Measurements from ENCODE around the gene PNPLA2. TPM values are rescaled to one million over a fixed set of nuclear protein-coding genes. Genes with fewer than 3 reads are reported as not detected.

The PNPLA2 gene
- total RNA-seq, 1 experiment from 2014 or later, result 10.3 TPM

DNA sequence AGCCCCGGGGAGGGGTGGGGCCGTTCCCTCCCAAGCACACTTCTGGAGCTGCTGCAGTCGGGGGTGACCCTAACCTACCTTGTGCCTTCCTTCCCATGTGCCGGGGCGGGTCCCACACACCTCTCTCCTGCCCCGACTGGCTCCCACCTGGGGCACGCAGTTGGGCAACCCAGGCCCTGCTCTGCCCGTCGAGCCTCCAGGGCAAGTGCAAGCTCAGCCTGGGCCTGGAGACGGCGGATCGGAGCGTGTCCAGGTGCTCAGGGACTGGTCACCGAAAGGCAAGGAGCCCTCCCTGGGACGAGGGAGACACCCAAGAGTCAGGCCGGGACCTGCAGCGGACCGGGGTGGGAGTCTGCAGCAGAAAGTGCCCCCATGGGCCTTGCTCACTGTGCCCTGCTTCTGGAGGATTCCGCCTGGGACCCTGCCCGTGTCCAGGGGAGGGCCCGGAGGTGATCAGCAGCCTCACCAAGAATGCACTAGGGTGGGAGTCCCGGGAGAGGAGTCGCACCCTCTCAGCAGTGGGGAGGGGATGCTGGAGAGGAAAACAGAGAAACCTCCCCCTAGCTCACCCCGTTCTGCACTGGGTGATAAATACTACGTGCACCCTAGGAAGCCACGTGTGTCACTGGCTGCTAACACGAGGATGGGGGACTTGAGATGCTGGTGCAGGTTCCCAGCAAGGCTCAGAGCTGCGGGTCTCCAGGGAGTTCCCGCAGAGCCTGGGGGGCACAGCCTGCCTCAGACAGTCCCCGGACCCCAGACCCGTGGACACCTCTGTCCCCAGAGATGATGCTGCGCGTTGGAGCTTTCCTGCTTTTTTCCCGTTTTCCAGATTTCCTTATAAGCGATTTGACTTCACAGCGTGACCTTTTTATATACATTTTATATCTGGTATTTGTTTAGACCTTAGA lies 36.2 kb upstream of the PNPLA2 start:
- DNase-seq (ENCODE audit: low spot score), result no peak
- in situ Hi-C loops (cut with HindIII; ENCODE audit: low sequenced_read_pairs), result no loop called here

DNA sequence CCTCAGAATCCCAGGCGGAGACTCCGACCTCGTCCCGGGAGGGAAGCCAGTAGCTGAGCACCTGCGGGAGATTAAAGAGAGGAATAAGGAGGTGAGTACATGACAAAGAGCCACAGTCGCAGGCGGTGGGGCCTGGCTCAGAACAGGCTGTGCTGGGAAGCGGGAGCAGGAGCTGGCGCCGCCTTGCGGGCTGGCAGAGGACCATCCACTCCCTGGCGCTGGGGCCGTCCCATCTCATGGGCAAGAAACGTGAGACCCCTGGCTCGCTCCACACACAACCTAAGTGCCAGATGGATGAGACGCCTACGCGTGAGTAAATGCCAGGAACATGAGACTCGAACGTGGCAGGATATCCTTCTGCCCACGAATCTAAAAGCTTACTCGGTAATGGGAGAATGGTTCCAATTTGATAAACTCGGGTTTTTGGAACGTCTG lies 35.1 kb upstream of the PNPLA2 start:
- DNase-seq (ENCODE audit: low spot score), result peak; percentile 97
- in situ Hi-C loops (cut with HindIII; ENCODE audit: low sequenced_read_pairs), result no loop called here

DNA sequence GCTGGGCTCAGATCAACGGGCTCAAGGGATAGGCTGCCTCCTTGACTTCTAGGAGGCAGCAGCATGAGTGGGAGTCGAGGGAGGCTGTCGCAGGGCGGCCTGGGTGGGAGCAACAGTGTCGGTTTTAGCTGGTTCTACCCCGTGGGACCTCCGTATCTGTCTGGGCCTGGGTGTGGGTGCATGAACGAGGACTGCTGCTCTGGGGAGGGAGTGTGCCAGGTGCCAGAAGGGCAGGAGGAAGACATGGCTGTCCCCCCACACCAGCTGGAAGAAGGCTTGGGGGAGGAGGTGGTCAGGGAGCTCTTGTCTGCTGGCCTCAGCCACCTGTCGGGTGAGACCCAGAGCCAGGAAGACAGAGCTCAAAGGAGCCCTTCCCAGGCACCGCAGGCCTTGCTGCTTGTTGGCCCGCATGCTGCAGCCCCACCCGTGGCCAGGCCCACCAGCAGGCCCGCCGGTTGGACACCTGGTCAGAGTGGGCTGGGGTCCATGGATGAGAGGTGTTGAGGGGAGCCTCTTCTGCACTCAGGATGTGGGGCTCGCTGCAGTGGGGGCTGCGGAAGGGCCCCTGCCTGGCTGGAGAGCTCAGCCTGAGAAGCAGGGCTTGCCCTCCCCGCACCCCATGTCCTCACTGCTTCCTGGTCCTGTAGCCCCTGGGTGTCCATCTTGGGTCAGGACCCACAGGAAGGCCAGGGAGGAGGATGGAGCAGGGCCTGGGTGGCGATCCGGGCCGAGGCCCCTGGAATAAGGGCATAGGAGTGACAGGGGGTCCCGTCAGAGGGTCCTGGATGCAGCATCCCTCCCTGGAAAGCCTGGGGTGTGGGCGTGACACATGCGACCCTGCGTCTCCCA lies 32.3 kb upstream of the PNPLA2 start:
- DNase-seq (ENCODE audit: low spot score), result peak; percentile 69
- in situ Hi-C loops (cut with HindIII; ENCODE audit: low sequenced_read_pairs), result no loop called here

DNA sequence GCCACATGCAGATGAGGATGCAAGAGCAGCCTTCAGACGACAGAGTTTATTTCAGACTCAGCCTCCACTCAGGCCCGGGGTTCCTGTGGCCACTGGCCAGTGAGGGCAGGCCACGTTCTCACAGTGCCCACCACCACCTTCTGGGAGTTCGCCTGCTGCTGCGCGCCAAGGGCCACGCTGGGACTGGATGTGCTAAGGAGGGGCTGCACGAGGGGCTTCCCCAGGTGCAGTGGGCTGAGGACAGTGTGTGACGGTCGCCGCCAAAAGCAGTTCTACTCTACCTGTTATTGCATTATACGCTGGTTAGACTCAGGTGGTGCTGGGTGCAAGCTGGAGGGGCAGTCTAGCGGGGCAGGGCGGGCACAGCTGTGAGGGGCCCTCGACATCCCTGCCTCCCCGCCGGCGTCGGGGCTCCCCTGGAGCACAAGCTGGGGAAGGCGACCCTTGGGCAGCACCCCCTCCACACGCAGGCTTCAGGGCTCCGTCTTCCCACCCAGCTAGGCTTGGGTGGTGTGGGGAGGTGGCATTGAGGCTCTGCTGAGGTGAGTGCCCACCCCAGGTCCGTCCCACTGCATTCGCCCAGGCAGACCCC lies 31.5 kb upstream of the PNPLA2 start:
- DNase-seq (ENCODE audit: low spot score), result no peak
- in situ Hi-C loops (cut with HindIII; ENCODE audit: low sequenced_read_pairs), result no loop called here

DNA sequence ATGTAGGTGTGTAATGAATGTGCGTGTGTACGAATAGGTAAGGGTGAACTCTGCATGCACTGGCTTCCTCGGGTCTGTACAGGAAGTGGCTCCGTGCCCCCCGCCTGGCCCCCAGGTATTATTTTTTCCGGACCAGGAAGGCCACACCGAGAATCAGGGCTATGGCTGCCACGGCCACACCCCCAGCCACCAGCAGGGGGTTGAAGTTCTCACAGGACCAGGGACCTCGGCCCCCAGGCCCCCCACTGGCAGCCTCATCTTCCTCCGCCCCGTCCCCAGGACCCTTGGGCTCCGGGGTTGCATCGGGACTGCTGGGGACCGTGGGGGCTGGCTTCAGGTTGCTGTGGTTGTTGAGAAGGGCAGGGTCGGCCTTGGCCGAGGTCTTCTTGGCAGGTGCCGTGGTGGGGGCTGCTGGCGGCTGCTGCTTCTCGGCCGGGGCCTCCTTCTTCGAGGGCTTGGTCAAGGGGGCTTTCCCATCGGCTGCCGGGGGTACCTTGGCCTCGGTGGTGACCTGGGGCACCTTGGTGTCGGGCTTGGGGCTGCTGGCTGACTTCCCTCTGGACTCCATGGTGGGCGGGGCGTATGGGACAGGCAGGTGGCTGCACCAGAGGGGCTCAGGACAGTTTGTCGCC lies 30.6 kb upstream of the PNPLA2 start:
- in situ Hi-C loops (cut with HindIII; ENCODE audit: low sequenced_read_pairs), result no loop called here
- no peak for DNase-seq (ENCODE audit: low spot score)

DNA sequence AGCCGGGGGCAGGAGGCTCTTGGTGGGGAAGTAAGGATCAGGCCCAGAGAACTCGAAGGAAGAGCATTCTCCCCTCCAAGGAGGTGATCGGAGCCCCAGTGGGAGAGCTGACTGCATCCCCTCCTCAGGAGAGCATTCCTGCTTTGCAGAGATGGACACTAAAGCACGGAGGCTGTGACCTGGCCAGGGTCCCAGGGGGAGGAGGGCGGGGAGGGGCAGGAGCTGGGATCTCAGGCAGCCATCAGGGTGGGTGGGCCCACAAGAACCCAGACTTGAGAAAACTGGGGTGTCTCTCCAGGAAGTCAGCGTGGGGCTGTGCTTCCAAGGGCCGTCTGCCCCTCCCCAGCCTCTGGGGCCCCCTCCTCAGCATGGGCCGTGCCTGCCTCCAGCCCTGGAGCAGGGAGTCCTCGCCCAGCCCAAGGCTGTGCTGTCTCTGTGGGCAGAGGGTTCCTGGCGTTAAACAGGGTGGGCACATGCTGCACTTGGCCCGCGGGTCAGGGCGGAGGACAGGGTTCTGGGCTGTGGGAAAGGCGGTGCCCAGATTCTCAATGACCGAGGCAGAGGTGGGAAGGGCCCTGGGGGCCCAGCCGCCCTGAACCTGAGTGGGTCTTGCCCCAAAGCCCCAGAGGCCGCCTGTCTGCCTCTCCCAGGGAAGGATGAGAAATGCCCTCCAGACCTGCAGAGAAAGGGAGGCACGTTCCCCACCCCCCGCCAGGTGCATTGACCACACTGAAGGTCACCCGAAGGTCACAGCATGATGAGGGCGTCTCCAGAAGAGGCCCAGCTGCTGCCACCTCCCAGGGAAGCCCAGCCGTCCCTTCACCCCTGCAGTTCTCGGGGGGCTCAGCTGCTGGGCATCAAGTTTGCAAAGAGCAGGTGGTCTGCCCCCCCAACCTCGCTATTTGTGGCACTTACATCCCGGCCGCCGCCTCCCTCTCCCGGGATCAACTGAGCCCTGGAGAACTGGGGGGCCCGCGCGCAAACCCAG lies 29.5 kb upstream of the PNPLA2 start:
- in situ Hi-C loops (cut with HindIII; ENCODE audit: low sequenced_read_pairs), result no loop called here
- no peak for DNase-seq (ENCODE audit: low spot score)

DNA sequence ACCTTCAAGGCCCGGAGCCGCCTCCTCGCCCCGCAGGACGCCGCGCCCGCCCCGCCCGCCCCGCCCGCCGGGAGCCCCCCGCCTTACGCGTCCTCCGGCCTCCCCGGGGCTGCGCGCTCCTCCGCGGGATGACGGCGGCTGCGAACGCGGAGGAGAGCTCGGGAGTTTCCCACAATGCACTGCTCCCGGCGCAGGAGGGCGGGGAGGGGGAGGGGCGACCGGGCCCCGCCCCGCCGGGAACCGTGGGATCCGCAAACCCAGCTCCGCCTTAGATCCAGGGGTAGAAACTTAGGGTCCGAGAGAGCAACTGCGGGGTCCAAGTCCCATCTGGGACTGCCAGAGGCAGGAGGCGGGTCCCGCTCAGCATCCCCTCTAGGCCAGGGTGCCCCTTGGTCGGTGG lies 28.8 kb upstream of the PNPLA2 start, which contains the start of gene CEND1:
CEND1 (minus strand) TSS at position 148 of the 400 bp plus-strand sequence. CDS start 1,514 bp downstream, outside the sequence.
- peak; percentile 76 for DNase-seq (ENCODE audit: low spot score)

DNA sequence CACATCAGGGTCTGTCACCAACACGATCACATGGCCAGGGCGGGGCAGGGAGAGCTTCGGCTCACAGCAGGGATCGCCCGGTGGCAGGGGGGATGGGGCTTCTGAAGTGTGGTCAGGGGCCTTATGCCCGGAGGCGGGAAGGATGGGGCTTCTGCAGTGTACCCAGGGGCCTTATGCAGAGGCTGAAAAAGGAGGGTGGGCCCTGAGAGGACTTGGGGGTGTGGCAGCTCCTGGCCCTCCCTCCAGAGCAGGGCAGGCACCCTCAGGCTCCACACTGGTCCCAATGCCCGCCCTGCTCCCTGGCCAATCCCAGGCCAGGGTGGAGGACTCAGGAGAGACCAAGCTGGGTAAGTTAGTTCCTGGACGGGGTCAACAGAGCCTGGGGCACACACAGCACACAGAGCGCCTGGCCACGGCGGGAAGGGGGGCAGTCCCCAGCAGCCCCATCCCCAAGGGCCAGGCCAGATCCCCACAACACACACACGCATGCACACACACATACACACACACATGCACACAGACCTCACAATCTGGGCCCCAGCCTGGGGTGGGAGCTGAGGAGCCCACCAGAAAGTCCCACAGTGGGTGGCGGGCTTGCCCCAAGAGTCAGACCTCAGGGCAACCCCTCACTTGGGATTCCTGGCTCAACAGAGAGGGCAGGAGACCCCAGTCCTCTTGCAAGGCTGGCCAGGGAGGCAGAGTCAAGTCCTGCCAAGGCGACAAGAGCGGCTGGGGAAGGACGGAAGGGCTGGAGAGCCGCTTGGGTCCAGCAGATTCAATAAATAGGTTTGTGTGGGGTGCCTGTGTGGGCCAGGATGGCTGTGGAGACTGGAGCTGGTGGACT lies 27.8 kb upstream of the PNPLA2 start:
- in situ Hi-C loops (cut with HindIII; ENCODE audit: low sequenced_read_pairs), result no loop called here

More for the DNA sequence above, 28.8 kb upstream of the PNPLA2 start, which contains the start of gene CEND1:
- in situ Hi-C loops (cut with HindIII; ENCODE audit: low sequenced_read_pairs), result no loop called here

DNA sequence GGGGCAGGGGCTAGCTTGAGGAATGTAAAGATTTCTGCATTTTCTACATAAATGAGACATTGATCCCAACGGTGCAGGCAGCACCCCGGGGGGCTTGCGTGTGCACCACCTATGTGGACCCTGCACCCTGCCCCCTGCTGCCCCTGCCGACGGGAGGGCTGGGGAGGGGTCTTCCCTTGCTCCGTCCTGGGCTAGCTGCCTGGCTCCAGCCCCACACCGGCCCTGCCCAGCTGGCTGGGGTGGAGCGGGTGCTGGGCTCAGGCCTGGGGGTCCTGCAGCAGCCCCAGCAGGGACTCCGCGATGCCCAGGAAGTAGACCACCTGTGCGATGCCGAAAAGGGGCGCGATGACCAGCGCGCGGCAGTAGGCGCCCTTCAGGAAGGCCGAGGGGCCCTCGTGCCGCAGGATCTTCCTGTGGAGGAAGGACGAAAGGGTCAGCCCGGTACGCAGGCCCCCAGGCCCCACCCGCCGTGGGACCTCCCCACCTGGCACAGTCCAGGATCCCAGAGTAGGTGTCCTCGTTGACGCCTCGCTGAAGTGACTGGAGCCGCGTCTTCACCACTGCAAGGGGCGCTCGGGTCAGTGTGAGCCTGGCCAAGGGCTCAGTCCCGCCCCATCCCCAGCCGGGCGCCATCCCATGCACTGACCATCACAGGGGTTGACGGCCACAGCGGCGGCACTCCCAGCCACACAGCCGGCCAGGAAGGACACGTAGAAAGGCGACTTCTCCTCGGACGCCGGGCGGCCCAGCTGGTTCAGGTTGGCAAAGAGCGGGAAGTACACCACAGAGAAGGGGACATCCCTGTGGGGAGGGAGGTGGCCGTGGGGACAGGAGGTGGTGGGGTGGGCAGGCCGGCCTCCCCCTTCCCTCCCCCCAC lies 26.8 kb upstream of the PNPLA2 start:
- in situ Hi-C loops (cut with HindIII; ENCODE audit: low sequenced_read_pairs), result no loop called here
- DNase-seq (ENCODE audit: low spot score), result no peak

More for the DNA sequence above, 27.8 kb upstream of the PNPLA2 start:
- DNase-seq (ENCODE audit: low spot score), result peak; percentile 64

DNA sequence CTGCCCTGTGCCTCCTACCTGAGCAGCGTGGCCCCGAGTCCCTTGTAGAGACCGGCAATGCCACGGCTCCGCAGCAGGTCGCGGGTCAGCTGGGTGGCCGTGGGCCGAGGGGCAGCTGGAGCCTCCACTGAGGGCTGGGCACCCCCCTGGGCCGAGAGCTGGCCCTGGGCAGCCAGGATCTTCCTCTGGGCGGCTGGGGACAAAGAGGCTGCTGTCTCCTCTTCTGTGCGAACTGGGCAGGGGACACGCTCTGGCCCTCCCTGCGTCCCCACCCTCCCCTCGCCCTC lies 26.2 kb upstream of the PNPLA2 start:
- in situ Hi-C loops (cut with HindIII; ENCODE audit: low sequenced_read_pairs), result no loop called here
- no peak for DNase-seq (ENCODE audit: low spot score)

DNA sequence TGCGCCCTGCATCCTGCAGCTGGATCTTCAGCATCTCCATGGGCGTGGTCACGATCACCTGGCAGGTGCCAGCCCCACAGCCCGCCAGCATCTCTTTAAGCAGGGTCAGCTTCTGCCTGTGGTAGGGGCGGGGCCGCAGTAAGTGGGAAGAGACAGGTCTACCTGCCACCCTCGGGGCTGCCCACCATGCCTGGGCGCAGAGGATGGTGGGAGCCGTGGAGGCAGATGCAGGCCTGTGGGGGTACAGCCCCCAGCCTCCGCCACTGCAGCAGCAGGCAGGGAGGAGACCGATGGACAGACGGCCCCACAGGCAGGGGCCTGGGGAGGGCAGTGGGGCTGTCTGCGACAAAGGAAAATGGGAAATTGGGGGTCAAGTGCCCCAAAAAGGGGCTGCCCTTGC lies 25.8 kb upstream of the PNPLA2 start:
- in situ Hi-C loops (cut with HindIII; ENCODE audit: low sequenced_read_pairs), result no loop called here

DNA sequence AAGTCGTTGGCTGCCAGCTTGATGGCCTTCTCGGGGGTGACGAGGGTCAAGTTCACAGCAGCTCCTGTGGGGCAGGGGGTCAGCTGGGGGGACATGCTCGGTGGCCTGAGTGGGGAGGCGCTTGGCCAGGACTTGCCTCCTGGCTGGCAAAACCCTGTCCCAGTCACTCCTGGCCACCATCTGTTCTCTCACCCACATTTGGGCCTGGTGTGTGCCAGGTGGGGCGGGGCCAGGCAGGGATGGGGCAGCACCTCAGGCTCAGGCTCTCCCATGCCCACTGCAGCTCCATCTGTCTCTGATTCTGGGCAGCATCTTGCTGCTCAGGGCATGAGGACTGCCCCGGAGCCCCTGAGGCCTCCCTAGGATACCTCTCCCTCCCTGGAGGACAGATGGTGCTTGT lies 25.2 kb upstream of the PNPLA2 start:
- DNase-seq (ENCODE audit: low spot score), result peak; percentile 97
- in situ Hi-C loops (cut with HindIII; ENCODE audit: low sequenced_read_pairs), result no loop called here

More for the DNA sequence above, 25.8 kb upstream of the PNPLA2 start:
- no peak for DNase-seq (ENCODE audit: low spot score)

DNA sequence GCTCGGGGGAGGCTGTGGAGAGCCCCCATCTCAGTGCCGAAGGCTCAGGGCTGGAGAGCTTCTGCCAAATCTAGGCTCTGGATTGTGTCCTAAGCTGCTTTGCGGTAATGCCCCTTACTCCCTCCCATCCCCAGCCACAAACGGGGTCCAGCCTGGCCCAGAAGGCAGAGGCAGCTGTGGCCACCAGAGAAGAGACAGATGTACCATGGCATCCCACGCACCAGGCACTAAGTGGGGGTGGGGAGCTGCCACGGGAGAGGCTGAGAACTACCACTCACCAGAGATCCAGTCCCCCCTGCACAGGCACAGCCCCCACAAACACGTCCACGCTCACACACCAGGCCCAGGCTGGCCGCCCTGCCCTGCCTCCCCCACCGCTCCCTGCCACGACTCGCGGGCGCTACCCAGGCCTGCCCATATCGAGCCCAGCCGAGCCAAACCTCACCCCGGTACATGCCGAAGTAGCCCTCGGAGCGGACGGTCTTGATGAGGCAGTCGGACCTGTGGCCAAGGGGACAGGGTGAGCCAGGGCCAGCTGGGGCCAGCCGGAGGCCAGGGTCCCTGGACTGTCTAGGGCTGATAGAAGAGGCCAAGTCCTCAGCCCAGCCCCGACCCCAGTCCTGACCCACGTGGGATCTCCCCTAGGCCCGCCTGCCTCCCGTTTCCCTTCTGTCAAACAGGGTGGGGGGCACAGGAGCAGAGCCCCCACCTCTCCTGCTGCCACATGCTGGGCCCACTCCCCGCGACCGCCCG lies 24.5 kb upstream of the PNPLA2 start:
- no peak for DNase-seq (ENCODE audit: low spot score)
- in situ Hi-C loops (cut with HindIII; ENCODE audit: low sequenced_read_pairs), result no loop called here

DNA sequence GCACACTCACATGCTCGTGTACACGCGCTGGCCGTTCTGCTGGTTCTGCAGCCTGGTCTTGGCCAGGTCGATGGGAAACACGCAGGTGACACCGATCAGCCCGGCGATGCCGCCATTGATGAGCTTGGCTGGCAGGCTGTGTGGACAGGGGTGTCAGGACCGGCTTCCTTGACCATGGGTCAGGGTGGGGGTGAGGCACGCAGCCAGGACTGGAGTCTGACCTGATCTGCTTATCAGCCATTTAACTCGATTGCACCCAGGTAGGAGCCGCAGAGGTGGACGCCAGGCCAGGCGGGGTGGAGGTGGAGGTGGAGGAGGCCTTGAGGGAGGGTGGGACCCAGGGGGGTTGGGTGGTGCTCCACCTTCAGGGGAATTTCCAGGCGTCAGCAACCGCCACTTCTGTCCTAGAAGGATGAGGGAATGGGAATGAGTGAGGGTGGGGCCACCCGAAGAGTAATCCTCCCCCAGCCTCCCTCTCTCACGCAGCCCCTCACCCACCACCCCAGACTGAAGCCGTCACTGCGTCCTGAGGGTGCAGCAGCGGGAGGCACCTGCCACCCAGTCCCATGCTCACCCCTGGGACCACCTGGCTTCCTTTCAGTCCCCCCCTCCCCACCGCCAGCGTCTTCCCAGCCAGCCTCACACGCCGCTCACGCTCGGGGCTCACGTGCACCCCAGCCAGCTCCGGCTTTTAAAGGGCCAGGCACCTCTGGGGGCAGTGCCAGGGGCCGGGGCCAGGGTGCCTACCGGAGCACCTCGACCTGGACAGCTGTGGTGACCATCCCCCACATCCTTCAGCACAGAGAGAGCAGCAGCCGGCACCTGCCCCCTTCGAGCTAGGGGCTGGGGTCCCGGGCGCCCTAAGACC lies 23.7 kb upstream of the PNPLA2 start:
- in situ Hi-C loops (cut with HindIII; ENCODE audit: low sequenced_read_pairs), result no loop called here
- peak; percentile 67 for DNase-seq (ENCODE audit: low spot score)
